Measurements from ENCODE around the gene SBK1.

DNA sequence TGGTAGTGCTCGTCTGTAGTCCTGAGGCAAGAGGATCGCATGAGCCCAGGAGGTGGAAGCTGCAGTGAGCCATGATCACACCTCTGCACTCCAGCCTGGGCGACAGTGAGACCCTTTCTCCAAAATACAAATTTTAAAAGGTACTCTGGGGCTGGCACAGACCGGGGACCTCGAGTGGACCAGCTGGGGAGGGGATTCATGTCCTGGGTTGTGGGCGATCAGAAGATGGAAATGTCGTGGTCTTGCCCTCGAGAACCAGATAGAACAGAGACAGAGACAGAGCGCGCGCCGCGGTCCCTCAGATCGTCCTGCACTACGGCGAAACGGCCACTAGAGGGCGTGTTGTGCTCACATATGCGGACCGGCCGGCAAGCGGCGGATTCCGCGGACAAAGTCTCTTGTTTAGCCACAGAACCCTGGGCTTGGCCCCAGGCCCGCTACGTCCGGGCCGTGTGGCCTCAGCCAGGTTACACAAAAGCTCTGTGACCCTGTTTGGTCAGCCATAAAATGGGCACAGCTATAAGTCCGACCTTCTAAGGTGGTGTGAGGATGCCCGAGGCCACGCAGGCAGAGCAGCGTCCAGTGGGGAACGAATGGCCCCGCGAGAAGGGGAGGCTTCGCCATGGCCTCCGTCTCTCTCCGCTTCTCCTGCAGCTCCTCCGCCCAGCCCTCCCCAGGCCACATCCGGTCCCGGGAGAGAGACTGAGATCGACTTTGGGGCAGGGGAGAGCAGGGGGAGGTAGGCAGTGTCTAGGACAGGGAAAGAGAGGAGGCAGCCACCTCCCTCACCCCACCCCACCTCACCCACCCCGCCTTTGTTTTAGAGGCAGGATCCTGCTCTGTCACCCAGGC is 14.6 kb upstream of the SBK1 start:
- TF ChIP-seq ZNF274 (IDR thresholded peaks at IDR 0.05; ENCODE audit: low read depth, low read length), result no peak
- no peak for TF ChIP-seq YY1 (IDR thresholded peaks at IDR 0.05; ENCODE audit: insufficient read depth, insufficient read length)
- TF ChIP-seq SUZ12 (IDR thresholded peaks at IDR 0.05; ENCODE audit: extremely low read depth, insufficient read depth, insufficient read length), result no peak

Data from NT2/D1 (cell line).